Keratinocyte (primary cell): ENCODE measurements around the gene CKAP2L. TPM values are rescaled to one million over a fixed set of nuclear protein-coding genes. Genes with fewer than 3 reads are reported as not detected.

Source experiments
- DNase-seq: peaks from one replicate; pipeline ENCODE4 v3.0.0-alpha.2; 2011; ENCODE audit warnings: low read depth, missing footprints, low spot score
- FAIRE-seq: peaks from 2 replicates; lab custom pipeline; 2011; peaks lifted over from hg19 to GRCh38; lab: Jason Lieb, UNC
- H2AFZ ChIP-seq: 2 replicates; pipeline ENCODE4 v1.6.0; 2012; ENCODE audit warnings: low read length, control low read depth, inconsistent platforms; ENCODE audit not compliant: control insufficient read depth
- H3K27ac ChIP-seq: 2 replicates; pipeline ENCODE4 v1.5.1; 2011; ENCODE audit warnings: low read length; ENCODE audit not compliant: control insufficient read depth, insufficient read depth
- H3K27me3 ChIP-seq: 3 replicates; pipeline ENCODE4 v1.6.0; 2011; ENCODE audit warnings: low read length; ENCODE audit not compliant: control insufficient read depth, insufficient read depth; ENCODE audit errors: extremely low read depth
- H3K36me3 ChIP-seq, 2 experiments: 2 replicates in 1 of 2; 3 replicates in 1 of 2; pipeline ENCODE4 v1.5.1; 2011; ENCODE audit warnings: low read length in 2 of 2, mild to moderate bottlenecking in 1 of 2; ENCODE audit not compliant: control insufficient read depth in 2 of 2, insufficient read depth in 2 of 2; ENCODE audit errors: extremely low read depth in 1 of 2
- H3K4me1 ChIP-seq: 3 replicates; pipeline ENCODE4 v1.5.1; 2011; ENCODE audit warnings: low read length; ENCODE audit not compliant: control insufficient read depth, insufficient read depth; ENCODE audit errors: extremely low read depth
- H3K4me2 ChIP-seq: 3 replicates; pipeline ENCODE4 v1.6.0; 2011; ENCODE audit warnings: low read depth, low read length; ENCODE audit not compliant: control insufficient read depth, insufficient read depth; ENCODE audit errors: extremely low read depth
- H3K4me3 ChIP-seq, 3 experiments: fragments of 200-600 bp in 1 of 3; sonication (generic) in 1 of 3; 2 replicates in 2 of 3; 3 replicates in 1 of 3; pipeline ENCODE4 v1.5.1; 2011 to 2016; ENCODE audit warnings: low read length in 3 of 3, mild to moderate bottlenecking in 3 of 3, control low read depth in 2 of 3, inconsistent platforms in 1 of 3, low read depth in 1 of 3, mixed read lengths in 1 of 3, mixed run types in 1 of 3, moderate library complexity in 1 of 3; ENCODE audit not compliant: control insufficient read depth in 2 of 3, insufficient read depth in 2 of 3; ENCODE audit errors: extremely low read depth in 1 of 3
- H3K79me2 ChIP-seq: 2 replicates; pipeline ENCODE4 v1.6.0; 2012; ENCODE audit warnings: low read length; ENCODE audit not compliant: control insufficient read depth, insufficient read depth
- H3K9ac ChIP-seq: 3 replicates; pipeline ENCODE4 v1.6.0; 2011; ENCODE audit warnings: low read length; ENCODE audit not compliant: control insufficient read depth, insufficient read depth; ENCODE audit errors: extremely low read depth
- H3K9me1 ChIP-seq: 3 replicates; pipeline ENCODE4 v1.6.0; 2011; ENCODE audit warnings: low read length; ENCODE audit not compliant: control insufficient read depth, insufficient read depth; ENCODE audit errors: extremely low read depth
- H3K9me3 ChIP-seq: 2 replicates; pipeline ENCODE4 v1.5.1; 2012; ENCODE audit warnings: low read depth, low read length; ENCODE audit not compliant: control insufficient read depth
- H4K20me1 ChIP-seq: 3 replicates; pipeline ENCODE4 v1.6.0; 2011; ENCODE audit warnings: low read length; ENCODE audit not compliant: control insufficient read depth, insufficient read depth; ENCODE audit errors: extremely low read depth
- EZH2 ChIP-seq: IDR thresholded peaks from one replicate; pipeline ENCODE4 v1.6.1; 2012; ENCODE audit warnings: inconsistent platforms, mild to moderate bottlenecking, low read length, moderate library complexity
- dilution Hi-C: fragments of 300-500 bp; cut with MboI; formaldehyde crosslinking; loops from one replicate; pipeline ENCODE4 v1.7.0; 2020; ENCODE audit warnings: low sequenced_read_pairs; ENCODE audit not compliant: extremely low pct_ligation_motif_present
- polyA plus RNA-seq, 5 experiments: library from polyadenylated mRNA; depleted of rRNA in 3 of 5; stranded (reverse) in 3 of 5; stranded (forward) in 1 of 5; unstranded in 1 of 5; fragments of >200 nt; gene quantifications; 1 replicate in 1 of 5; 2 replicates in 3 of 5; 3 replicates in 1 of 5; pipeline versions ENCODE4 v1.2.1 to v1.2.3, GENCODE V29; 2011 to 2012; ENCODE audit warnings: missing spikeins in 2 of 5, low read depth in 1 of 5, low replicate concordance in 1 of 5
- TF ChIP-seq, protein P1 (sequence below), 3 experiments: IDR thresholded peaks in 1 of 3; conservative IDR thresholded peaks in 1 of 3; optimal IDR thresholded peaks in 1 of 3; 2 replicates in 2 of 3; 3 replicates in 1 of 3; pipeline versions ENCODE3 to v1.5.1; 2011; ENCODE audit warnings: low read length in 3 of 3, mild to moderate bottlenecking in 3 of 3, moderate library complexity in 2 of 3, control low read depth in 1 of 3, inconsistent platforms in 1 of 3; ENCODE audit not compliant: insufficient read depth in 2 of 3; ENCODE audit errors: extremely low read depth in 1 of 3

CKAP2L gene
- polyA plus RNA-seq, 1 donor (not counting 4 experiments of a cell fraction or from before 2014, with no cell fraction given), result 10.9 TPM

DNA sequence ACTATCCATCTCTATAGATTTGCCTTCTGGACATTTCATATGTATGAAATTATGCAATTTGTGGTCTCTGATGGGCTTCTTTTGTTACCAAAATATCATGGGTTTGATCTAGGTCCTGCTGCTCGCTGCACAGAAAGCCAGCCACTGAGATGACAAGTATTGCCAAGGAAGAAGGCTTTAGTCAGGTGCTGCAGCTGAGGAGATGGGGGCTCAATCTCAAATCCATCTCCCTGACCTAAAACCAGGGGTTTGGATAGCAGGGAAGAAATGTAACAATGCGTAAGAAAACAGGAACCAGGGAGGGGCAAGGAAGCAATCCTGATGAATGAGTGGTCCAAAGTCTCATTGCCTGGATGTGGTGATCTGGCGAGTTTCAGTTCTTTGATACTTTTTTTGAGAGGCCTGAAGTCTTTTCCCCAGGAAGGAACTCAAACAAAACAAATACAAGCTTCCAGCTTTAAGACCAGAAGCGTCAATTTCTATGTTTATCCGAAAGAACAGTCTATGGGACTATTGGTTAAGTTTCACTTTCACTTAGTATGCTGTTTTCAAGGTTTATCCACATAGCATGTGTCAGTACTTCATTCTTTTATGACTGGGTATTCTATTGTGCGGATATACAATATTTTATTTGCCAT, 3.4 kb upstream of the CKAP2L start:
- H3K9ac ChIP-seq, result no peak overlapping the region
- H3K4me2 ChIP-seq, result peak overlapping the region; percentile 14
- H3K27ac ChIP-seq, result no peak overlapping the region
- H3K9me1 ChIP-seq, result no peaks in the 10 kb centered on the region
- no peaks in the 10 kb centered on the region for H3K36me3 ChIP-seq
- no peaks in the 10 kb centered on the region for H4K20me1 ChIP-seq
- TF ChIP-seq, protein P1, sequence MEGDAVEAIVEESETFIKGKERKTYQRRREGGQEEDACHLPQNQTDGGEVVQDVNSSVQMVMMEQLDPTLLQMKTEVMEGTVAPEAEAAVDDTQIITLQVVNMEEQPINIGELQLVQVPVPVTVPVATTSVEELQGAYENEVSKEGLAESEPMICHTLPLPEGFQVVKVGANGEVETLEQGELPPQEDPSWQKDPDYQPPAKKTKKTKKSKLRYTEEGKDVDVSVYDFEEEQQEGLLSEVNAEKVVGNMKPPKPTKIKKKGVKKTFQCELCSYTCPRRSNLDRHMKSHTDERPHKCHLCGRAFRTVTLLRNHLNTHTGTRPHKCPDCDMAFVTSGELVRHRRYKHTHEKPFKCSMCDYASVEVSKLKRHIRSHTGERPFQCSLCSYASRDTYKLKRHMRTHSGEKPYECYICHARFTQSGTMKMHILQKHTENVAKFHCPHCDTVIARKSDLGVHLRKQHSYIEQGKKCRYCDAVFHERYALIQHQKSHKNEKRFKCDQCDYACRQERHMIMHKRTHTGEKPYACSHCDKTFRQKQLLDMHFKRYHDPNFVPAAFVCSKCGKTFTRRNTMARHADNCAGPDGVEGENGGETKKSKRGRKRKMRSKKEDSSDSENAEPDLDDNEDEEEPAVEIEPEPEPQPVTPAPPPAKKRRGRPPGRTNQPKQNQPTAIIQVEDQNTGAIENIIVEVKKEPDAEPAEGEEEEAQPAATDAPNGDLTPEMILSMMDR (optimal IDR thresholded peaks at IDR 0.05 in 1 of 3, IDR thresholded peaks at IDR 0.05 in 1 of 3, conservative IDR thresholded peaks at IDR 0.05 in 1 of 3; ENCODE audit: extremely low read depth in 1 of 3, insufficient read depth in 2 of 3, low read length in 3 of 3), result no peak
- no peak for TF ChIP-seq EZH2
- DNase-seq, result no peak
- H3K27me3 ChIP-seq, result no peaks in the 10 kb centered on the region
- H3K9me3 ChIP-seq, result no peaks in the 10 kb centered on the region
- H3K4me1 ChIP-seq, result peaks cover 12% of the 10 kb centered on the region
- no peak for FAIRE-seq
- dilution Hi-C loops, result no loop called here
- H3K79me2 ChIP-seq, result peaks cover 16% of the 10 kb centered on the region
- no peak overlapping the region for H3K4me3 ChIP-seq
- H2AFZ ChIP-seq, result no peak overlapping the region

DNA sequence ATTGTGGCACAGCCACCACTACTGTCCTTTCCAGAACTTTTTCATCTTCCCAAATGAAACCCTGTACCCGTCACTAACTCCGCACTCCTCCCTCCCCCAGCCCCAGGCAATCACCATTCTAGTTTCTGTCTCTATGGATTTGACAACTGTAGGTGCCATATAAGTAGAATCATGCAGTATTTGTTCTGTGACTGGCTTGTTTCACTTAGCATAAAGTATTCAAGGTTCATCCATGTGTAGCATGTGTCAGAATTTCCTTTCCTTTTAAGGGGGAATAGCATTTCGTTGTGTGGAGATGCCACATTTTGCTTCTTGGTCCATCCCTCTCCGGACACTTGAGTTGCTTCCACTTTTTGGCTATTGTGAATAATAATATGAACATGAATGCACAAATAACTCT, 842 bp upstream of the CKAP2L start:
- H3K4me2 ChIP-seq, result peak overlapping the region; percentile 80
- H3K9ac ChIP-seq, result peak overlapping the region; percentile 80
- DNase-seq (no peak), FAIRE-seq (no peak)
- peaks cover 32% of the 10 kb centered on the region for H3K79me2 ChIP-seq
- H4K20me1 ChIP-seq, result no peaks in the 10 kb centered on the region
- peaks cover 22% of the 10 kb centered on the region for H3K4me1 ChIP-seq
- no peaks in the 10 kb centered on the region for H3K9me1 ChIP-seq
- no peaks in the 10 kb centered on the region for H3K9me3 ChIP-seq
- no peak for TF ChIP-seq EZH2
- TF ChIP-seq, protein P1 (optimal IDR thresholded peaks at IDR 0.05 in 1 of 3, IDR thresholded peaks at IDR 0.05 in 1 of 3, conservative IDR thresholded peaks at IDR 0.05 in 1 of 3; ENCODE audit: extremely low read depth in 1 of 3, insufficient read depth in 2 of 3, low read length in 3 of 3), result no peak
- H3K27me3 ChIP-seq, result no peaks in the 10 kb centered on the region
- dilution Hi-C loops, result no loop called here
- H3K27ac ChIP-seq, result peak overlapping the region; percentile 75
- peaks cover 0 to 9% of the 10 kb centered on the region in 2 experiments for H3K36me3 ChIP-seq
- H2AFZ ChIP-seq, result peak overlapping the region; percentile 57
- peak overlapping the region; percentile 57 to 77 (median 76) for H3K4me3 ChIP-seq
